ENCODE results near the gene ZNF519. TPM values are rescaled to one million over a fixed set of nuclear protein-coding genes. Genes with fewer than 3 reads are reported as not detected.
"Not testable (repeated sequence)": the region's sequence is repeated elsewhere in the genome, so short reads cannot be mapped to it uniquely, and the experiment has no call there.

Gene ZNF519
- total and polyA plus RNA-seq, 11 donors = 0.97 to 6.3 (median 2.5) TPM

DNA sequence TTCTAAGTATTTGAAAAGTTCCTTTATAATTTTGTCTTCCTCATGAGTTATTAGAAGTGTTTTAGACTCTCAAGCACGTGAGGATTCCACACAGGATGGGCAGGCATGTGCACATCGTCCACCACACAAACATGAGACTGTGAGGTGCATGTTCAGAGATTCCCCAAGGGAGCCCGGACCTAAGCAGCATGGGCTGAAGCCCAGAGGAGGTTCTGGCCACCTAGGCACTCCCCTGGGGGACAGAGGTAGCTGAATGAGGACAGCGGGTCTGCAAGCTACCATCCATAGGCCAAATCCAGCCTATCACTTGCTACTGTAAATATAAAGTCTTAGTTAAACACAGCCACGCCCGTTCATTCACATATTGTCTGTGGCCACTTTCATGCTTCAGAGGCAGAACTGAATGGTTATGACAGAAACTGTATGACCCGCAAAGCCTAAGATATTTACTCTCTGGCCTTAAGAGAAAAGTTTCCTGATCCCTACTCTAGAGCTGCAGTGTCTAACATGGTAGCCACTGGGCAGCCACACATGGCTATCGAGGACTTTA, 19.4 kb upstream of the ZNF519 start:
- H3K27ac ChIP-seq; H3K36me3 ChIP-seq; ATAC-seq; DNase-seq; H3K27me3 ChIP-seq; H3K4me1 ChIP-seq; H3K9me3 ChIP-seq; H3K4me3 ChIP-seq; intact Hi-C loops (cut with DNase I): not testable (repeated sequence)
- WGBS, 4 donors = 70 to 86% (median 82%) methylated on average over 8 of the region's 8 CpGs

- DNase-seq, ATAC-seq: not testable (repeated sequence)
- 90 to 96% (median 90%) methylated on average over 3 to 11 of the region's 11 CpGs for WGBS, 4 donors
Measured at GRCh38 chr18:14150766-14151165, 18.5 kb upstream of the ZNF519 start.

DNA sequence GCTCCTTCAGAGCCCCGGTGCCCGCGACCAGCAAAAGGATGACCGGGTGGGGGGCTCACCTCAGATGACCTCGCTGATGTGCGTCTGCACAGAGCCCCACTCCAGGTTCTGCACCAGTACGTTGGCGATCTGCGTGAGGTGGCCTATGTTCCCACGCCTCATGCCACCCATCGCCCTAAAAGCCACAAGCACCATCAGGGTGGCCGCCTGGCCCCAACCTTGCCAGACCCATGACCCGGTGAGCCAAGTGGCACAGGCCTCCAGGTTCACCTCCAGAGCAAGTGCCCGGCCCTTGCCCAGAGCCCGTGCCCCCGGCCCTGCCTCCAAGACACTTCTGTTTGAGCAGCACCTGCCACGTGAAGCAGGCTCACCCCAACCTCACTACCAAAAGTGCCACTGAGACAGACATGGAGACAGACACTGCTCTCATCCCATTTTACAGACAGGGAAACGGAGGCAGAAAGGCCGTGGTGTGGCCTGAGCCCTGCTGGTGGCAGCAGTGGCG, 17.7 kb upstream of the ZNF519 start:
- H3K27ac ChIP-seq; H3K4me1 ChIP-seq; H3K36me3 ChIP-seq; intact Hi-C loops (cut with DNase I); DNase-seq; H3K9me3 ChIP-seq; H3K27me3 ChIP-seq; ATAC-seq; H3K4me3 ChIP-seq: not testable (repeated sequence)
- WGBS, 4 donors = 89 to 94% (median 92%) methylated on average over 11 to 20 of the region's 20 CpGs

More at GRCh38 chr18:14150766-14151165, 18.5 kb upstream of the ZNF519 start:
- H3K9me3 ChIP-seq; H3K4me1 ChIP-seq; intact Hi-C loops (cut with DNase I); H3K4me3 ChIP-seq; H3K27me3 ChIP-seq; H3K36me3 ChIP-seq; H3K27ac ChIP-seq: not testable (repeated sequence)

- H3K27me3 ChIP-seq; DNase-seq; H3K27ac ChIP-seq; H3K4me3 ChIP-seq; H3K9me3 ChIP-seq; intact Hi-C loops (cut with DNase I); H3K4me1 ChIP-seq; H3K36me3 ChIP-seq: not testable (repeated sequence)
- peak in 1 of 4 donors; percentile 8 for ATAC-seq
- 75 to 90% (median 78%) methylated on average over 4 to 9 of the region's 9 CpGs for WGBS, 4 donors
Measured at GRCh38 chr18:14149121-14149850, 17.1 kb upstream of the ZNF519 start.

DNA sequence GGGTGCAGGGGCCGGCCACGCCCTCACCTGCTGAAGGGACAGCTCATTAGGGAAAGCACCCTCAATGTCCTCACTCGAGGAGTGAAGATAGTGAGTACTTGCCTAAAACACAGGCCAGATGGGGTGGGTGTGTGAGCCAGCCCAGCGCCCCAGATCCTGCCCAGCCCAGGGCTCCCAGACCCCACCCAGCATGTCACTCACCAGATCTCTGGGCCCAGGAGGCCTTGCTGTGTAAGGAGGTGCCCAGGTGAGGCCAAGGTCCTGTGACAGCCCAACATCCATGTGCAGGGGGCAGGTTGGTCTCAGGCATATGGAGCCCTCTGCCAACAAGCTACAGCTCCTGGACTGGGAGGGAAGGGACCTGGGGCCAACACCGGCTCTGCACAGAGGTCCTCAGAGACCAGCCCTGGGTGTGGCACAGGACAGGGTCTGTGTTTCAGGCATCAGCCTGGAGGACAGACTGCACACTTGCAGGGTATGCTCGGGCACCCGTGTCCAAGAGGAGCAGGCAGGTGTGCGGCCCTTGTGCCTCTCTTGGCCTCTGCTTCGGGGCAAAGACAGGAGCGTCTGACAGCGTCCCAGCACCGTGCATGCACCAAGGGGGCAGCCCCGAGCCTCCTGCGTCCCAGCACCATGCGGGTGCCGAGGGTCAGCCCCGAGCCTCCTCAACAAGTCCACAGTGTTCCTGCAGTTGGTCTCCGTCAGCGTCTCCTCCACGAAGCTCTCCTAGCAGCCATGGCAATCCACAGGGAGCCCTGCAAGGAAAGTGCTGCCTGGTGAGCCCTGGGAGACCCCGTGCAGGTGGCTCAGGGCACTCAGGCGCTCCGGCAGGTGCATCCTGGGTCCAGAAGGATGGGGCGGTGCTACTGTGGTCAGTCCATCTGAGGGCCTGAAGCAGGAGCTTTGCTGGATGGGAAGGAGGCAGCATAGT, 16.0 kb upstream of the ZNF519 start:
- WGBS, 4 donors = 71 to 86% (median 82%) methylated on average over 7 to 24 of the region's 24 CpGs
- H3K36me3 ChIP-seq; DNase-seq; H3K4me1 ChIP-seq; H3K9me3 ChIP-seq; ATAC-seq; H3K27ac ChIP-seq; H3K4me3 ChIP-seq; intact Hi-C loops (cut with DNase I); H3K27me3 ChIP-seq: not testable (repeated sequence)

GRCh38 chr18:14146771-14147170, 14.5 kb upstream of the ZNF519 start:
- H3K9me3 ChIP-seq; H3K4me1 ChIP-seq; H3K36me3 ChIP-seq; H3K27ac ChIP-seq; ATAC-seq; H3K27me3 ChIP-seq; intact Hi-C loops (cut with DNase I); DNase-seq; H3K4me3 ChIP-seq: not testable (repeated sequence)
- 82 to 91% (median 88%) methylated on average over 15 to 23 of the region's 23 CpGs for WGBS, 4 donors

- H3K4me1 ChIP-seq; H3K36me3 ChIP-seq; H3K4me3 ChIP-seq; H3K9me3 ChIP-seq; H3K27ac ChIP-seq; DNase-seq; H3K27me3 ChIP-seq; ATAC-seq; intact Hi-C loops (cut with DNase I): not testable (repeated sequence)
- 78 to 87% (median 83%) methylated on average over 11 to 19 of the region's 19 CpGs for WGBS, 4 donors
Measured at GRCh38 chr18:14145581-14146338, 13.5 kb upstream of the ZNF519 start.

DNA sequence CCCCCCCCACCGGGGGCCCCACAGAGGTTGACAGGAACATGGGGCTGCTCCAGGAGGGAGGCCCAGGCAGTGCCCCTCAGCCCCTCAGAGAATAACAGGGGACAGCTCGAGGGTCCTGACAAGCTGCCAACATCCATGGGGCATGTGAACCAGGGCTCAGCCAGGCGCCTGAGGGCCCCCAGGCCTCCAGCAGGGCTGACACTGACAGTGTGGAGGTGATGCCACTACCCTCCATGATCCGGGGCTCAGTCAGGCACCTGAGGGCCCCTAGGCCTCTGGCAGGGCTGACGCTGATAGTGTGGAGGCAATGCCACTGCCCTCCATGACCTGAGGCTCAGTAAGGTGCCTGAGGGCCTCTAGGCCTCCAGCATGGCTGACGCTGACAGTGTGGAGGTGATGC, 12.8 kb upstream of the ZNF519 start:
- H3K36me3 ChIP-seq; H3K4me3 ChIP-seq; DNase-seq; H3K27me3 ChIP-seq; intact Hi-C loops (cut with DNase I); ATAC-seq; H3K9me3 ChIP-seq; H3K27ac ChIP-seq; H3K4me1 ChIP-seq: not testable (repeated sequence)
- WGBS, 4 donors = 83 to 94% (median 86%) methylated on average over 3 to 5 of the region's 6 CpGs; no CpG with 5 or more reads in 1 of the 4 donors
